ENCODE results near the gene CLMN. TPM values are rescaled to one million over a fixed set of nuclear protein-coding genes. Genes with fewer than 3 reads are reported as not detected.

Gene CLMN
- total and polyA plus RNA-seq, 2 of the 4 experiments (the other 2 are of a cell fraction) = 0.10 to 0.18 TPM

DNA sequence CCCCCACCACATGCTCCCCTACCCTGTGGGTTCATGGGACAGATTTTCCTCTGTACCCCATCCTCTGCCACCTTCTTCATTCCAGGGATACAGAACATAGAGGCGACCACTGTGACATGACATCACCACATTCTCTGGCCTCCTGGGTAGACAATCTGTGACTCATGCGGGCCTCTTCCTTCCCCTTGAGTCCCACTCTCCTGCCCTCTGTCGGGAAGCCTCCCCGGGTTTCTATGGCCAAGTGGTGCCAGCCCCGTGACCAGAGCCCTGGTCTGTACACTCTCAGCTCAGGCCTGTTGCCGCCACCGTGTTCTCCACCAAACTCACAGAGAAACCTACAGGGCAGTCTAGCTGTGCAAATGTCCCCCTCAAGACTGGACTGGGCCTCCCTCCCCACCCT is 8.0 kb downstream of the CLMN start:
- DNase-seq = no peak
- Histone ChIP-seq H2AFZ (replicated peaks; ENCODE audit: low read length, poor library complexity) (no peak overlapping the region), H2AK5ac (ENCODE audit: low read depth, low read length) (no peak overlapping the region), H4K8ac (ENCODE audit: low read depth in 2 of 2, low read length in 2 of 2) (no peak overlapping the region), H2BK20ac (ENCODE audit: low read depth, low read length) (no peak overlapping the region), H3K56ac (ENCODE audit: extremely low read depth, insufficient read depth, low read length) (no peak overlapping the region), H2BK120ac (ENCODE audit: low read depth, low read length) (no peak overlapping the region), H3K4me1 (ENCODE audit: control insufficient read depth, insufficient read depth, low read length) (peaks cover 2% of the 10 kb centered on the region; the same call in 1 of the 2 replicates), H4K91ac (ENCODE audit: insufficient read depth, low read depth, low read length) (no peak overlapping the region), H2AK9ac (replicated peaks; ENCODE audit: low read depth, low read length, poor library complexity) (no peak overlapping the region), H3K27me3 (ENCODE audit: control insufficient read depth, insufficient read depth, low read length) (peaks cover 7% of the 10 kb centered on the region; the same call in 1 of the 2 replicates), H3K14ac (replicated peaks; ENCODE audit: low read depth, low read length) (no peak overlapping the region), H3K27ac (ENCODE audit: insufficient read depth, low read length) (no peak overlapping the region), H3K18ac (ENCODE audit: low read depth, low read length) (no peak overlapping the region), H3K4ac (ENCODE audit: low read depth, low read length) (no peak overlapping the region), H3K4me3 (ENCODE audit: insufficient read depth, low read depth, low read length) (no peak overlapping the region), H4K20me1 (ENCODE audit: insufficient read depth, low read length) (no peaks in the 10 kb centered on the region), H3K4me2 (ENCODE audit: low read depth, low read length) (no peak overlapping the region), H2BK5ac (ENCODE audit: low read depth, low read length, poor library complexity, severe bottlenecking) (no peak overlapping the region), H4K5ac (ENCODE audit: low read depth, low read length) (no peak overlapping the region), H3K9me3 (ENCODE audit: control insufficient read depth, insufficient read depth, low read length) (no peaks in the 10 kb centered on the region; the same call in 1 of the 2 replicates), H3K9me1 (ENCODE audit: insufficient read depth, low read length) (no peaks in the 10 kb centered on the region), H3K79me1 (ENCODE audit: low read depth in 1 of 2, low read length in 2 of 2) (no peaks in the 10 kb centered on the region), H2BK15ac (ENCODE audit: low read depth, low read length) (no peak overlapping the region), H3K9ac (ENCODE audit: low read depth, low read length) (no peak overlapping the region), H3K36me3 (ENCODE audit: control insufficient read depth, insufficient read depth, low read length) (no peaks in the 10 kb centered on the region), H3K23ac (ENCODE audit: low read depth, low read length) (no peak overlapping the region)
- TF ChIP-seq MAFK (IDR thresholded peaks at IDR 0.05; ENCODE audit: low read depth, low read length) = no peak
- no peak for TF ChIP-seq NFE2L2 (IDR thresholded peaks at IDR 0.05; ENCODE audit: low read depth, low read length)
- no peak for TF ChIP-seq ELK1 (IDR thresholded peaks at IDR 0.05; ENCODE audit: borderline replicate concordance, low read depth, low read length)
- TF ChIP-seq RCOR1 (IDR thresholded peaks at IDR 0.05; ENCODE audit: insufficient replicate concordance, low read length) = no peak
- TF ChIP-seq, protein P1, sequence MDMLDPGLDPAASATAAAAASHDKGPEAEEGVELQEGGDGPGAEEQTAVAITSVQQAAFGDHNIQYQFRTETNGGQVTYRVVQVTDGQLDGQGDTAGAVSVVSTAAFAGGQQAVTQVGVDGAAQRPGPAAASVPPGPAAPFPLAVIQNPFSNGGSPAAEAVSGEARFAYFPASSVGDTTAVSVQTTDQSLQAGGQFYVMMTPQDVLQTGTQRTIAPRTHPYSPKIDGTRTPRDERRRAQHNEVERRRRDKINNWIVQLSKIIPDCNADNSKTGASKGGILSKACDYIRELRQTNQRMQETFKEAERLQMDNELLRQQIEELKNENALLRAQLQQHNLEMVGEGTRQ (IDR thresholded peaks at IDR 0.05; ENCODE audit: low read depth, low read length) = no peak
- no peak for TF ChIP-seq POLR2A (IDR thresholded peaks at IDR 0.05; ENCODE audit: low read depth, low read length)
- no peak for TF ChIP-seq FOS (IDR thresholded peaks at IDR 0.05; ENCODE audit: low read depth, low read length)
- TF ChIP-seq RFX5 (IDR thresholded peaks at IDR 0.05; ENCODE audit: low read depth, low read length) = no peak
- TF ChIP-seq CEBPB (IDR thresholded peaks at IDR 0.05; ENCODE audit: low read depth, low read length) = no peak
- no peak for TF ChIP-seq MXI1 (IDR thresholded peaks at IDR 0.05; ENCODE audit: borderline replicate concordance, low read depth, low read length)
- TF ChIP-seq CHD1 (IDR thresholded peaks at IDR 0.05; ENCODE audit: low read depth, low read length) = no peak
- TF ChIP-seq CTCF (conservative IDR thresholded peaks at IDR 0.05; ENCODE audit: low read depth, low read length) = no peak
- no peak for TF ChIP-seq BHLHE40 (IDR thresholded peaks at IDR 0.05; ENCODE audit: low read depth, low read length)
- no peak for TF ChIP-seq RAD21 (IDR thresholded peaks at IDR 0.05; ENCODE audit: low read length)
- no peak for TF ChIP-seq MAZ (IDR thresholded peaks at IDR 0.05; ENCODE audit: borderline replicate concordance, low read depth, low read length)
- TF ChIP-seq SMC3 (IDR thresholded peaks at IDR 0.05; ENCODE audit: low read depth, low read length) = no peak
- POLR2A ChIA-PET (ENCODE audit: unreplicated experiment) = no interaction called here
- dilution Hi-C loops (cut with HindIII; ENCODE audit: low sequenced_read_pairs, unreplicated experiment) = no loop called here
- in situ Hi-C loops (cut with MboI; ENCODE audit: low sequenced_read_pairs) = no loop called here
- 93% methylated on average over 2 of the region's 7 CpGs; no CpG with 5 or more reads in 1 of the 2 experiments for WGBS, 2 experiments (ENCODE audit: extremely low coverage in 2 of 2, insufficient read length in 1 of 2)
- intact Hi-C loops (cut with micrococcal nuclease) = no loop called here
- CTCF ChIA-PET = no interaction called here
- ATAC-seq (ENCODE audit: low read depth) = no peak
- BruUV-seq (replicated peaks) = no TSS peak

Data from IMR-90 (cell line).